GM21423 (cell line): ENCODE results near the gene HORMAD2.

Source experiments
- ATAC-seq: cut with Tn5 transposase; IDR thresholded peaks from one replicate; pipeline ENCODE4 v1.9.1; 2021; ENCODE audit warnings: mild to moderate bottlenecking, moderate library complexity; ENCODE audit not compliant: unreplicated experiment

HORMAD2 gene

DNA sequence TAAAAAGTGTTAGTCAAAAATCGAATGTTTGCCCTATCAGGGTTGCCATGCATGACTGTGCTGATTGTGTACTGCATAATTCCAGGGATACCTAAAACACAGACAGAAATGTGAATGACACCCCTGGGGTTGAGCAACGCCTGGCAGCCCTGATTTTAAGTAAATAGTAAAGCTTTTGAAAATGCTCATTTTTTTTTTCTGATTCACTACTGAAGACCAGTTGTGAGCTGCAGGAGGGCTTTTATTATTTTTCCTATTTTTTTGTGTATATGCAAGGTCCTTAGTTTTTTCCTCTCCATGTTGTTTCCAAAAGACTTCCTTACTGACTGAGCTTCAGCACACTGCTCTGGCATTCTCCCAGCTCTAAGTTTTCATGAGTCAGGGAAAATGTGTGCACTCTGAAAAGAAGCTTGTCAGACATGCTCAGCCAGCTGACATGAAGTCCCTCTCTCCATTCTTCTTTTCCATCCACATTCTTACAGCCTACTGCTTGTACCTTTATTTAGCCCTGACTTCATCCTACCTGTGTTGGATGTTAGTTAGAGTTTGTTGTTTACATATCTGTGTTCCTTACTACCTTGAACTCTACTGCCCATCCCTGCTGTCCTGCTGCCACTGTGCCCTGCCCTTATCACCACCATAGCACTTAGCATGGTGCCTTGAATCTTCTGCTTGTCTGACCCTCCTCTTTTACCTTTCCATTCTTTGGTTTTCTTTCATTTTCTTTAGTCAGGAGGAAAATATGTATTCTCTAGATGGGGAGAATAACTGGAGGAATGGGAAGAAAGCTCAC, 79.5 kb downstream of the HORMAD2 start:
- ATAC-seq: no peak

DNA sequence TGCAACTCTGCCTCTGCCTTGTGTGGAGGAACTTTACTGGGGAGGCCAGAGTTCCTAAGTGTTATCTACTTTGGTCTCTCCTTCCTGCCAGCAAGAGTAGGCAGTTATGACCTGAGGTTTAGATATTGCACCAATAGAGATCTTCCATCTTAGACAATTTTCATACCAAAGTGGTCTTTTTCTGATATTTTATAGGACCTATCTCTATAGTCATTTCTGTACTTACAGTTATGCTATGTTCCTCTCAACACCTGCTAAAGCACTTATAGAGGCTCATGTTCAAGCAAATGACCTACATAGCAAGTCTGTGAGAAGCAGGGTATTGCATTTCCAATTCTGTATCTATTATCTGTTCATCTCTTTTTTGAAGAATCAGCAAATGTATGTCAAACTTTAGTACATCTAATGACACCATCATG, 80.8 kb downstream of the HORMAD2 start:
- no peak for ATAC-seq

DNA sequence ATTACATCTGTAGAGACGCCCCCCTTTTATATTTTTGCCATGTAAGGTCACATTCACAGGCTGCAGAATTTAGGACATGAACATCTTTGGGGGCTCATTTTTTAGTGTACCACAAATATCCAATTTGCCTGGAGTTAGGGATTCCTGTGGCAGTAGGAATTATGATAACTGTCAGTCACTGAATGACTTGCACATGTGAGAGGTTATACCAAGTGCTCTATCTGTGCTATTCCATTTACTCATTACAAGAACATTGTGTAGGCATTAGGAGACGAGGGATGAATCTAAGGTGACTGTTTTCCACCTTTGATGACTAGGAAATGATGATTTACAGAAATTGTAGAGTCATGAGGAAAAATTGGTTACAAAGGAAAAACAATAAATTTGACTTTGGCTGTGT, 87.0 kb downstream of the HORMAD2 start:
- ATAC-seq: no peak

DNA sequence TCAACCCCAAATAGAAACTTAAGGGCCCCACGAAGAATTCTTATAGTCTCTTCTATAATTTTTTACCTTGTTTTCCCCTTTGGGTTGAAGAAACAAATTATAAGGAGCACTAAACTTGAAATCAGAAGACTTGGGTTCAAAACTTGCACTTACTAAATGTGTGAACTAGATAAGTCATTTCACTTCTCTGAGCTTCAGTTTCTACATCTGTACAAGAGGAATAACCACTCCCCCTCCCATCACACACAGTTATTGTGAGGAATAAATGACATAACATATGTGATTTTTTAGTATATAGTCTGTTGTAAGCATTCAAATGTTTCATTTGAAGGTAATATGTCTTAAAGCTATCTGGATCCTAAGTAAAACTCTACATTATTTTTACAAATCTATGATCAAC, 87.5 kb downstream of the HORMAD2 start:
- no peak for ATAC-seq

DNA sequence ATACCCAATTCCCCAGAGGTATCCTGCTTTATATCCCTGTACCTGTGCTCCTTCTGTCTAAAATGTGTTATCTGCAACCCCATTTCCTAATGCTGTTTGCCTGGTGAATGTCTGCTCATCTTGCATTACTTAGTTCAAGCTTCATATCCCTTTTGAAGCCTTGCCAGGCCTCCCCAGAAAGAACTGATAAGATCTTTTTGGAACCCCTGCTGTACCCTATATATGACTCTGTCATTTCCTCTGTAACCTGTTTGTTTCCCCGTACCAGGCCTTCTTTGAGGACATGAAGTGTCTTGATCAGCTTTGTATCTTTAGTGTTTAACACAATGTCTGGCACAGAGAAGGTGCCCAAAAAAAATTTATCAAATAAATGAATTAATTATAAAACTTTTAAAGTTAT, 88.7 kb downstream of the HORMAD2 start:
- no peak for ATAC-seq

DNA sequence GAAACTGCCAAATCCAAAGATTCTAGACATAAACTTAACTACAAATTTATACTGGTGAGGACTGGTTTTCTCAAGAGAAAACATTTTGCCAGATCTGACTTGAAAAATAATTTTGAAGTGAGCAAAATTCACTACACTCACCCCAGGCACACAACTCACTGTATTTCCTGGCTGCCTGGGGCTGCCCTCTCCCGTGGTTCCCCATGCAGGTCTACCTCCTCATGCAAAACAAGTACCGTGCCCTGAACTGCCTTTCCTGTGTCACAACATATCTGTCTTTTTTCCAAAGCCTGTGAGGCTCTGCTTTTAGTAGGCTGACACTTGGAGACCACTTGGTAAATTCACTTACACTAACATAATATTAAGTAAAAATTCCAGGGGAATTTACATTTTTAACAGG, 89.9 kb downstream of the HORMAD2 start:
- ATAC-seq: no peak

DNA sequence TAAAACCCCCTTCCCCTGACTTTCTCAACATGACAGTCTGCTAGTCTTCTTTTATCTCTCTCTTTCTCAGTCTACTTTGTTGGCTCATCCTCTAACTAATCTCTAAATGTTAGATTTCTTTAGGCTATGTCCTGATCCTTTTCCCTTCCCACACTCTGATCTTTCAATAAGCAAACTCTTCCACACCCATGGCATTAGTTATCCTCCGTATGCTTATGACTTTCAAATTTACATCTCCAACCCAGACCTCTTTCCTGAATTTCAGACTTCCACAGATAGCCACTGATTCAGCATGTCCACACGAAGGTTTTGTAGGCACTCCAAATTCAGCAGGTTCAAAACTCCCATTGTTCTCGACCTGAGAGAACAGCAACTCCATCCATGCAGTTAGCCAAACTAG, 90.7 kb downstream of the HORMAD2 start:
- no peak for ATAC-seq

DNA sequence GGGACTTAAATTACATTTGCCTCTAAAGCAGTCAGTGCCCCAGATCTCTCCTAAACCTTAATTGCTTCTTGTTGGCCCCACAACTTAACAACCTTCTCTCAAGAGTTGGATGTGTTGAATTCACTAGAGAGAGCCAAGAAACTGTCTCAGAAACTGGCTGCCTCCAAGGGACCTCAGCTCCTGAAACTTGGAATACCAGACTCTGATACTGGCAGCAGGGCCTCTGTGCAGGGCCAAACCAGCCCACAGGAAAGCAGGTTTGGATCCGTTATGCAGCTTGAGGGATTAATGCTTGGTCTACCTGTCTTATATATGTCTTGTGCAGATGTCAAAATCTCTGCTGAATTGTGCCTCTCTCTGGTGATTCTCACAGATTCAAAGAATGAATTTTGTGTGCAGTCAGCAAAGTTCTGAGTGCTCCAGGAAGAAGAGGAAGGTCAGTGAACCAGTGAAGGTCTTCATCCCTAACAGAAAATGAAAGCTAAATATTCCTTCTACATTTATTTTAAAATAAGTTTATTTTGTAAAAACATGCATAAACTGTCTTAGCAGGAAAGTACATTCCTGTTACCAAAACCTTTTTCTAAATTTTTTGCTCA, 95.5 kb downstream of the HORMAD2 start:
- no peak for ATAC-seq

DNA sequence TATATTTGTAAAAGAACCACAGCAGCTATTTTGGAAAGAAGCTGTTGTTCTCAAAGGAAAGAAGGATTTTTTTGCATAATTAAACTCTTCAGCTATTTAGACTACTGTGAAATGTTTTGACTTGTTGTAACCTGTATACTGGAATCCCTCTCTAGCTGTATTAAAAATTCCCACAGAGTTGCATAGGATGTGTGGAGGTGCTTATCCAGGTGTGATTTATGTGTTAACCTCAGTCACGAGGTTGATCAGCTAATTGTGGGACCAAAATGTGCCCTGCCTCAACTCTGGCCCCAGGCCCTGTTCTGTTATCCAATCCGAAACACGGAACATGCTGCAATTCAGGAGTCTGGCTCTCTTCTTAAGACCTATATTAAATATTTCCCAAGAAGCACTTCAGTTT, 96.2 kb downstream of the HORMAD2 start:
- no peak for ATAC-seq

DNA sequence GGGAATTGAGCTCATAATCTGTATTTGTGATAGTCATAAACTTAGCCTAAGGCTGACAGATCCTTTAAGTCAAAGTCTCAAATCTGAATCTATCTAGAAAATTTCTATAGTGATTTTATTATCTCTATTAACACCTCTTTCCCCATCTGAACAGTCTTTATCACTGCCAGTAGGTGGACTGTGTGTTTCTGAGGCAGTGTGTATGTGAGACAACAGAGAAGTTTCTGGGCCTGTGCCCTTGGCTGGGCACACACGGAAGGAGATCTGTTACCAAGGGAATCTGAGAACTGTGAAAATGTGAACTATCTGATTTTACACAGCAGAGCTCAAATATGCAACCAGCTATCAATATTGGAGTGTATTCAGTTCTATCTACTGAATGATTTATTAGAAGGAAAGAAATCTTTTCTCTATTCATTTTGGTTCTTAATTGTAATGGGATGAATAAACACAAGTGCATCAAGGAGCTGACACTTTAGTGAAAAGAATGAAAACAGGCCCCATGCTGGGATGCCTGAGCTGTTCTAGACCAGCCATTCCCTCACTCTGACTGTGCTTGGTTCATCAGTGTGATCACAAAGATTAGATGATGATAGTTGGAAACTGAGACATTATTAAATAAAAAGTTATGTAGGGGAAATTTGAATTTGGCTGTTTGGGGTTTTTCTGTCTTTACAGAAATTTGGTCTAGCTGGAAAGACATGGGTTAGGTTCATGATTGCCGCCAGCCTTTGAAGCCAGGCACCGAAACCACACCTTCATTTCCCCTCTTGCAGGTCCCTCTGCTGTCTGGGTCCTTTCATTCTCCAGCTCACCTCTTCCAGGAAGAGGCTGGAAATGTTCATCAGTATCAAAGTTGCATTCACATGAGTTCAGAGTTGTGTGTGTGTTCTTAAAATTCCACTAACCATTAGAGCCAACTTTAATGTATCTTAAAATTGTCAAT, 98.2 kb downstream of the HORMAD2 start:
- no peak for ATAC-seq

DNA sequence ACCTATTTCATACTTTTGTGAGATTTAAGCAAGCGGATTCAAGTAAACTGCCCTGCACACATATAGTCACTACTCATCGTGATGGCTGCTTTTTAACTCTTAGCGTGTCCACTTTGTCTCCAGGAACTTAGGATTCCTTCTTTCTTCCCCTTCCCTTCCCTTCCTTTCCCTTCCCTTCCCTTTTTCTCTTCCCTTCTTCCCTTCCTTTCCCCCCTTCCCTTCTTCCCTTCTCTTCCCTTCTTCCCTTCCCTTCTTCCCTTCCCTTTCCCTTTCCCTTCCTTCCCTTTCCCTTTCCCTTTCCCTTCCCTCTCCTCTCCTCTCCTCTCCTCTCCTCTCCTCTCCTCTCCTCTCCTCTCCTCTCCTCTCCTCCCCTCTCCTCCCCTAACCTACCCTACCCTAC, 100.4 kb downstream of the HORMAD2 start:
- no peak for ATAC-seq

DNA sequence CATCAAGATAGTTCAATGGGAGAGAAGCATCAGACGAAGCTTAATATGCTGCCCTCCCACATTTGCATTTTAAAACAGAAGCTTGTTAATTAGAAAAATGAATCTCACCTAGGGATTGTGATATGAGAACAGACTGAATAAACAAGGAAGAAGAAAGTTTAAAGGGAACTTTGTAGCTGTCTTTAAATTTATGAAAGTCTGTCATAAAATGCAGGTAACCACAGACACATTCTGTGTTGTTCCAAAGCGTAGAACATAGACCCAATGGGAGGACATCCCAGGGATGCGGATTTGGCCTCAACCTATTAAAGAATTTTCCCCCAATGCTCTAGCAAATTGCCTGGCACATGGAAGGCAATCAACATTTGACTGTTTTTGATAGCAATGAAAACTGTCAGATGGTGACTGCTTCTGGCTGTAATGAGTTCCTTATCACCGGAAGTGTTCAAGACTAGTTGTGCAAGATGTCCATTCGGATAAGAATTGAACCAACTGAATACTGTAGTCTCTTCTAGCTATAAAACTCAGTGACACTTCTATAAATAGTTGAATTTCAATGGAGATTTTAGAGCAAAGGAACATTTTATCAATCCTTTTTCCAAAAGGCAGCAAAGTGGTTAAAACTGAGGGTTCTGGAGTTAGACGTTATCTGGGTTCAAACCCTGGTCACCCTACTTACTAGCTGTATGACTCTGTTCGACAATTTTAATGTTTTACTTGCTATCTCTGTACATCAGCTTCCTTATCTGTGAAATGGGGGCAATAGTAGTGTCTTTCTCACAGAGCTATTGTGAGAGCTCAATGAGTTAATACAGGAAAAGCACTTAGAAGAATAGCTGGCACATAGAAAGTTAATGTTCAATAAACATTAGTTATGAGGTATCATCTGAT, 101.4 kb downstream of the HORMAD2 start:
- ATAC-seq: no peak

DNA sequence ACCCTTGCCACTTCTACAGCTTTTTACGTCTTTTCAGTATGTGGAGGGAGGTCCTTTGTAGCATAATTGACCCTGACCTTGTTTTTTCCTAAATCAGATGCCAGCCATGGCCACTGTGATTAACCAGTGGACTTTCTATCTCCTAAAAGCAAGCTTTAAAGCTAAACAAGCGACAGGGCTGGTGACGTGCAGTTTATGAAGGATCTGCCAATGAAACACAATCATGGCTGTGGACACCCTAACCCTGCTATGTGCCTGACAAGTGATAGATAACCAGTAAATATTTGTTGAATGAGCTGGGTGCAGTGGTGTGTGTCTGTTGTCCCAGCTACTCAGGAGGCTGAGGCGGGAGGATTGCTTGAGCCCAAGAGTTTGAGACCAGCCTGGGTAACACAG, 102.1 kb downstream of the HORMAD2 start:
- no peak for ATAC-seq

DNA sequence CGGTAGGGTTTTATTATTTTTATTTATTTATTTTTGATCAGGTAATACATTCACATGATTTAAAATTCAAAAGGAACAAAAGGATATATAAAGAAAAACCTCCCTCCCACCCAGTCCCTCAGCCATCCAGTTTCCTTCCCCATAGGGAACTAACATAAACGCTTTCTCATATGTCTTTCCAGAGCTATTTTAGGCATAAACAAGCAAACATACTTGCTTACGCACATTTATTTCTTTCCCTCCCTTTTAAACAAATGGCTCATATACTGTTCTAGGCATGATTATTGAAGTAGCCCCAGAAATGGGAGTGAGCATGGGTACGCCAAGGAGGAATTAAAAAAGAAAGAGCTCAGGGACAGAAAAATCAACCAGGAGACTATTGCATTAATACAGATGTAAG, 102.6 kb downstream of the HORMAD2 start:
- no peak for ATAC-seq

DNA sequence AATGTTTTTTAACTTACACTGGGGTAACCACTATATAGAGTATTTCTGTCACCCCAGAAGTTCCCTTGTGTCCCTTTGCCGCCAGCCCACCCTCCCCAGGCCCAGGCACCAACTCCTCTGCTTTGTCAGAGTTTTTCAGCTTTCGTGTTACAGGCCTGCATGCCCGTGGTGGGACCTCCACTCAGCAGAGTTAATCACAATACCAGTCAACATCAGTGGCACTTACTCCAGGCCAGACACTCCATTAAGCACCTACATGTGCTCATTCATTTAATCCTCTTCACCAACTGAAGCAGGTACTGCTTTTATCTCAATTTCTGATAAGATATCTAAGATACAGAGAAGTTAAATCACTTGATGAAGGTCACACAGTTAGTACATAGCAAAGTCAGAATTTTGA, 103.0 kb downstream of the HORMAD2 start:
- no peak for ATAC-seq

DNA sequence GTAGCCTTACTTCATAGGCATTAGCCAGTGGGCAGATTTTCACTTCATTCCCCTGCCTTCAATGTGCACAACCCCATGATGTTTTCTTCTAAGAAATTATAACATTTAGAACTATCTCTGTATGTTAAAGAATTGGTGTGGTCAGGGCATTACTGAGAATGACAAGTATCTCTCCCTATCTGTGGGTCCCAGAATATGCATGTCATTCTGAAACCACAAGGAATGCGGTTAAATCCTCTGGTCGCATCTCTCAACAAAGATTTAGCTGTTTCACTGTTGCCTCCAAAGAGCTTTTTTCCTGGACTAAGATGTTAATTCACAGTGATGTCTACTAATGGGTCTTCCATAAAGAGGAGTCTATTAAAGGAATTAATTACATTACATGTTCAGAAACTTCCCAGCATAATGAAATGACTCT, 103.6 kb downstream of the HORMAD2 start:
- no peak for ATAC-seq

DNA sequence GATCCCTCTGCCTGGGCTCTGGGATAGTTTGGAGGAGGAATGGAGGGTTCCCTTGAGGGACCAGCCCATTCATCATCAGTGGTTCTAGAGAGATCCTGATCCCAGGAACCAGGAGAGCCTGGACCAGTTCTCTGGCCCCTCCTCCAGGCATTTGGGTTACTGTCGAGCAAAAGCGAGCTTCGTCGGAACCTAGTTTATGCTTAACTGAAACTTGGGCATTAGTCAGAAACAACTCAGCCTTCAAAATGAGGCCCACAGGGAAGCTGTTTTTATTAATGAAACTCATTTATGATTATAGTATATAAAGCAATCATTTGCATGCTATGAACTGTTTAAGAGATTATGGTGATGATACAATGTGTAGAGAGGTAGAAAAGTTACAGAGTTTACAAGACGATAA, 104.9 kb downstream of the HORMAD2 start:
- ATAC-seq: no peak

DNA sequence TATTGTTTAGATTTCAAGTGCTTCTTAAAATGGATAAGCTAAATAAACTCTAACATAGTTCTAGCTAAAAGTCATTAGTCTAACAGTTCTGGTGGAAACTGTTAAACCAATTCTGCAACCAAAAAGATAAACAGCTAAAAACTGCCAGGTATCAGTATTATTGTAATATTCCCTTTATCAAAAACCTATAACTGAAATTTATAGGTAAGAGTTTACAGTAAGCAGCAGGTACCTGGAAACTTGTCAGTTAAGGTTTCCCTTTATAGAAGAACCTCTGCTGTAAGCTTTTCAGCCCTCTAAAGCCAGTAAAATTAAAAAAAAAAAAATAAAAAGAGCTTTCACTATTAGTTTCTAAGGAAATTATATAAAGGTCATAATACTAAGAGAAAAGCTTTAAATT, 105.3 kb downstream of the HORMAD2 start:
- ATAC-seq: no peak

DNA sequence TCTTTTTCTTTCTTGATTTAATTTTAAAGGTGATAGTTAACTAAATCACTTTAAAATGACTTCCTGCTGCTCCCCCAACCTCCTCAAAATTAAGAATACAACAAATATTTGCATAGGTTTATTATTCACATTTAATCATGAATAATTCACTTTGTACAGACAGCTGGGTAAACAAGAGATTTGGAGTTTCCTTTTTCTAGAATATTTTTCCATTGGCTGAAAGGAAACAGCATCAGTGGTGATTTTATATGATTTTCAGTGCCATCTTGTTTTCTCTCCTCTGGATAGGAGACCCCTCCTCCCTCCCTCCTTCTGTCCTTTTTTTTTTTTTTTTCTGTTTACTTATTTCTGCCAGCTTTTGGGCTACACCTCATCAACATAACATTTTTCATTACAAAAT, 105.8 kb downstream of the HORMAD2 start:
- ATAC-seq: no peak

DNA sequence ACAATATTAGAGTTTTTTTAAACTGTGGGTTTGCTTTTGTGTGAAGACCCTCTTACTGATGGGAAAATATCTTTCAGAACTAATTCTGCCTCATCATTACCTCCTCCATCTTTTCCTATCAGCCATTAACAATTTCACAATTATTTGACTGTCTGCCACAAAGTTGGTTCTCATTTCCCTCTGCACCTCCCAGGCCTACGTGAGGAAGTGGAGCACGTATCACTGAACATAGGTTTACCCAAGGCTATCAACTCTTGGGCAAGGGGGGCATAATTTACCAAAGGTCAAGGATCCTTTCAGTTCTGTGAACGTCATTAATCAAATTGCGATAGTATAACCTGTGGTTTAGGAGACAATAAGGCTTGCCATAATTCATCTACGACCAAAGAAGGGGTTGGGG, 106.2 kb downstream of the HORMAD2 start:
- ATAC-seq: no peak

DNA sequence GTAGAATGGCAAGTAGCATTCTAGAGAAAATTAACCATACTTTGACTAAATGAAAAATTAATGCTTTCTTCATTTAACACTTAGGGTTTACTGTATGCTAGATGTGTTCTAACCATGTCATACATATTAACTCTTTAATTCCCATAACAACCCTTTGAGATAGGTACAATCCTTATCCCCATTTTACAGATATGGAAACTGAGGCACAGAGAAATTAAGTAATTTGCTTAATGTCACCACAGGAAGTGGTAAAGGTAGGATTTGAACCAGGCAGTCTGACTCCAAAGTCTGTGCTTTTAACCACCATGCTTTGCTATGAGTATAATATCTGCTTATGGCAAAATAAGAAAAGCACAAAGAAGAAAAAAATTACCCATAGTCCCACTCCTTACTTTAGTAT, 106.8 kb downstream of the HORMAD2 start:
- no peak for ATAC-seq
